Testis (tissue), 3 donors: Measurements from ENCODE around the gene ATG5. TPM values are rescaled to one million over a fixed set of nuclear protein-coding genes. Genes with fewer than 3 reads are reported as not detected.
"Not testable (repeated sequence)": the region's sequence is repeated elsewhere in the genome, so short reads cannot be mapped to it uniquely, and the experiment has no call there.

Experiments
- DNase-seq: peaks from one replicate; pipeline ENCODE4 v3.0.0-alpha.2; 2019
- H3K27ac ChIP-seq, 2 donors: fragments of 200-600 bp; sonication (generic); one replicate each; pipeline ENCODE4 v1.5.1; 2019
- H3K27me3 ChIP-seq: fragments of 200-600 bp; sonication (generic); one replicate; pipeline ENCODE4 v1.5.1; 2019
- H3K36me3 ChIP-seq: fragments of 200-600 bp; sonication (generic); one replicate; pipeline ENCODE4 v1.5.1; 2017; ENCODE audit warnings: low read depth; ENCODE audit errors: missing control alignments
- H3K4me1 ChIP-seq: fragments of 200-600 bp; sonication (generic); one replicate; pipeline ENCODE4 v1.5.1; 2019
- H3K4me3 ChIP-seq, 2 donors: fragments of 200-600 bp; sonication (generic); one replicate each; pipeline ENCODE4 v1.5.1; 2017 to 2019
- H3K9me3 ChIP-seq: fragments of 200-600 bp; sonication (generic); one replicate; pipeline ENCODE4 v1.5.1; 2017
- CTCF ChIP-seq, 3 experiments: fragments of 450-650 bp in 2 of 3; fragments of 200-600 bp in 1 of 3; sonication (generic) in 1 of 3; IDR thresholded peaks; one replicate each; pipeline ENCODE4 v1.5.1; 2016 to 2019; ENCODE audit warnings: antibody characterized with exemption in 3 of 3, mild to moderate bottlenecking in 2 of 3, moderate library complexity in 1 of 3
- POLR2A ChIP-seq: fragments of 450-650 bp; IDR thresholded peaks from one replicate; pipeline ENCODE4 v1.6.1; 2017; ENCODE audit warnings: antibody characterized with exemption, mild to moderate bottlenecking, moderate library complexity
- WGBS, 2 donors: methylation state at CpG; one replicate each; pipeline ENCODE4 v1.1.5; 2018; 5-methylcytosine and 5-hydroxymethylcytosine counted together
- intact Hi-C: fragments of 100-400 bp; cut with DNase I; formaldehyde crosslinking; loops from one replicate; pipeline ENCODE4 v1.15.1; 2023; ENCODE audit warnings: low total_unique reads
- polyA plus RNA-seq: library from polyadenylated mRNA; stranded (reverse); fragments of 350-450 nt; fragmentation: Illumina TruSeq; extraction: RNeasy Lipid Tissue Mini Kit (QIAGEN cat#74804); gene quantifications from one replicate; pipeline ENCODE4 v1.2.3, GENCODE V29; 2014; ENCODE audit warnings: low read depth, low replicate concordance; ENCODE audit not compliant: insufficient read depth
- total RNA-seq, 2 donors: library from RNA; depleted of rRNA; stranded (reverse); fragments of >200 nt; gene quantifications; one replicate each; pipeline ENCODE4 v1.2.3, GENCODE V29; 2016

Gene ATG5
- total and polyA plus RNA-seq, 3 donors from 2014 or later: 21.5 to 34.9 (median 27.6) TPM

DNA sequence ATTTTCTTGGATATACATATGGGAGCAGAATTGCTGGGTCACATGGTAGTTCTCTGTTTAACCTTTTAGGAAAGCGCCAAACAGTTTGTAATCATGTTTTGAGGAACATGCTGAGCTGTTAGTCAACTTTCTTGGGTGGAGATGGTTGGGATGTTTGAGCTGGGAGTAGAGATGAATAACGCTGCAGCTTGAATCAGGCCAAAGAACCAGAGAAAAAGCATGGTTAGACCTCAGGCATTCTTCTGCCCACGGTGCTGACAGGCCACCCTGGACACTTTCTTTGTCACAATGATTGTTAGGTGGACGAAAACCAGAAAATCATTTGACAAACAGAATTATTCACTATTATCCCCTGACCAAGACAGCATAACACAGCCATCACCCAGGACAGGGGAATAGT lies 172.6 kb downstream of the ATG5 start:
- no peaks in the 10 kb centered on the region for H3K36me3 ChIP-seq
- WGBS, 2 donors: 86 to 93% methylated on average over 4 of the region's 4 CpGs
- no peaks in the 10 kb centered on the region for H3K27me3 ChIP-seq
- peaks cover 8% of the 10 kb centered on the region for H3K4me1 ChIP-seq
- H3K4me3 ChIP-seq: no peak overlapping the region
- TF ChIP-seq CTCF (IDR thresholded peaks at IDR 0.05) (no peak), POLR2A (no peak)
- no peak for DNase-seq
- no peaks in the 10 kb centered on the region for H3K9me3 ChIP-seq
- no peak overlapping the region for H3K27ac ChIP-seq
- intact Hi-C loops: no loop called here

DNA sequence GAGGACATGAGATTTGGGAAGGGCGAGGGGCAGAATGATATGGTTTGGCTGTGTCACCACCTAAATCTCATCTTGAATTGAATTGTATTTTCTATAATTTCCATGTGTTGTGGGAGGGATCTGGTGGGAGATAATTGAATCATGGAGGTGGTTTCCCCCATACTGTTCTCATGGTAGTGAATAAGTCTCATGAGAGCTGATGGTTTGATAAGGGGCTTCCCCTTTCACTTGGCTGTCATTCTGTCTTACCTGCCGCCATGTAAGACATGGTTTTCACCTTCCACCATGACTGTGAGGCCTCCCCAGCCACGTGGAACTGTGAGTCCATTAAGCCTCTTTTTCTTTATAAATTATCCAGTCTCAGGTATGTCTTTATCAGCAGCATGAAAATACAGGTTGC lies 173.1 kb downstream of the ATG5 start:
- H3K27me3 ChIP-seq, H3K36me3 ChIP-seq, intact Hi-C loops, H3K27ac ChIP-seq, H3K4me1 ChIP-seq, H3K9me3 ChIP-seq, DNase-seq, H3K4me3 ChIP-seq: not testable (repeated sequence)
- 87 to 94% methylated on average over 3 of the region's 3 CpGs for WGBS, 2 donors

- 94 to 100% methylated on average over 1 of the region's 1 CpG for WGBS, 2 donors
- H3K9me3 ChIP-seq: no peaks in the 10 kb centered on the region
- H3K4me3 ChIP-seq: no peak overlapping the region
- H3K27me3 ChIP-seq: no peaks in the 10 kb centered on the region
- no peak overlapping the region for H3K27ac ChIP-seq
- no peak for DNase-seq
- H3K4me1 ChIP-seq: no peaks in the 10 kb centered on the region
- intact Hi-C loops: no loop called here
- TF ChIP-seq POLR2A: no peak
- no peak for TF ChIP-seq CTCF (IDR thresholded peaks at IDR 0.05)
- H3K36me3 ChIP-seq: no peaks in the 10 kb centered on the region
Observed at GRCh38 chr6:106149472-106150069, 176.0 kb downstream of the ATG5 start.

- H3K36me3 ChIP-seq: no peaks in the 10 kb centered on the region
- WGBS, 2 donors: 45 to 50% methylated on average over 2 of the region's 2 CpGs
- no peak overlapping the region for H3K4me3 ChIP-seq
- no peaks in the 10 kb centered on the region for H3K9me3 ChIP-seq
- intact Hi-C loops: no loop called here
- no peaks in the 10 kb centered on the region for H3K27me3 ChIP-seq
- no peaks in the 10 kb centered on the region for H3K4me1 ChIP-seq
- DNase-seq: no peak
- TF ChIP-seq POLR2A (no peak), CTCF (IDR thresholded peaks at IDR 0.05) (no peak)
- no peak overlapping the region for H3K27ac ChIP-seq
Observed at GRCh38 chr6:106147476-106147875, 178.1 kb downstream of the ATG5 start.

DNA sequence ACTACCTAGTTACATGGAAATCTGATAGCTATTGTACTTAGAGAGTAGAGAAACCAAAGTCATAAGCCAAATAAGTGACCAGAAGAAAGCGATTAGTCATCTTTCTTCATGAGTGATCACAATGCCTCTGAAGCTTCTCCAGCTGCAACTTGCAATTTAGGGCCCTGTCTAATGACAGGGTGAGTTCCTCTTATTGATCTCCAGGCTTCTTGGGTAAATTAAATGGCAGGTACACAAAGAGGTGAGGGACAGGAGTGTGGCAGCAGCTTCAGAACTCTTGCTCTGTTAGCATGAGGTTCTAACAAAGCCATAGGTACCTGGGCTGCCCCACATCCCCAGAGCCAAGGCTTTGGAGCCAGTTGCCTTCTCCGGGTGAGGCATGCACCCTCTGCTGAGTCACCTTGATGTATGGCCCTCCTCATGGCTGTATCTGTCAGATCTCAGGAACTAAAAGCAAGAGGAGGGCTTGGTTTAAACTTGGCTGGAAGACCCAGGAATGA lies 178.7 kb downstream of the ATG5 start:
- Histone ChIP-seq H3K36me3 (no peaks in the 10 kb centered on the region), H3K9me3 (no peaks in the 10 kb centered on the region), H3K27ac (no peak overlapping the region), H3K4me3 (no peak overlapping the region), H3K4me1 (no peaks in the 10 kb centered on the region), H3K27me3 (no peaks in the 10 kb centered on the region)
- intact Hi-C loops: no loop called here
- WGBS, 2 donors: 85 to 91% methylated on average over 2 of the region's 2 CpGs
- TF ChIP-seq POLR2A (no peak), CTCF (IDR thresholded peaks at IDR 0.05) (no peak)
- DNase-seq: no peak
